ENCODE measurements around the gene PTPRN2.

The PTPRN2 gene

DNA sequence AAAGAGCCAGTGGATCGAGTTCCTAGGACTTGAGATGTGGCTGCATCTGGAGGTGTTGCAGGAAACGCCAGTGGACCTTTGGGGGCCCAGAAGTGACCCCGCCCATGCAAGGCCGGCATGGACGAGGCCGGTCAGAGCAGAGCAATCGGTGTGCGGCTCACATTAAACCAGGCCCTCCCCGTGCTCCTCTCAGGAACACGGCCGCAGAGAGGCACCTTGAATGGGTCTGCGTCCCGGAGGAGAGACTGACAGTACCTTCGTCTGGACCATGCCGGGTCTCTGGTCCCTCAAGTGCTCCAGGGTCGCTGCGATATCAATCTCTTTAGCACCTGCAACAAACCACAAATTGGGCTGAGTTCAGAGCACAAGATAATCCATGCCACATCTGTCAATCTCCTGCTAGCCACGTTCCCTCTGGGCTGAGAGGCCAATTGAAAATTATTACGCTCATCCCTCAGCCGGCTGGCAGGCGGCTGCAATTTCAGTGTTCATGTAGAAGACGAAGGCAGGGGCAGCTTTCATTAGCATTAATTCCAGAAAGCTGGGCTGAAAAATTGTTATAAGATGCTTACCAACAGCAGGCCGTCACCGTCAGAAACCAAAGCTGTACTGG, 1038.8 kb downstream of the PTPRN2 start:
- no peak for DNase-seq (ENCODE audit: low read depth)

DNA sequence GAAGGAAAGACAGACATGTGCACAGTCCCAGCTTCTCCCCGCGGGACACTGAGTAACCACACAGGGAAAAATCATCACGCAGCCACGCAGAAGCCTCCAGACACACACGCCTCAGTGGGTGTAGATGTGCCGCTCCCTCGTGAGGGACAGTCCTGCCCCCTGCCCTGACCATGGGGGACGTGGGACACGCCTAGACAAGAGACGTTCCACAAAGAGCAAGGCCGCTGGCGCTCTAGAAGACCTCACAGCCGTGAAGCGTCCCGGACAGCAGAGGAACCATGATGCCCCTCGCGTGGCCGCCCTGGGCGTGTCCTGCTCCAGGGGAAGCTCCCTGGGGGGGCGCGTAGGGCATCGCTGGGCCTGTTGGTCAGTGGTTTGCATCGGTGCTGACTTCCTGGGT, 1040.0 kb downstream of the PTPRN2 start:
- DNase-seq (ENCODE audit: low read depth): no peak

DNA sequence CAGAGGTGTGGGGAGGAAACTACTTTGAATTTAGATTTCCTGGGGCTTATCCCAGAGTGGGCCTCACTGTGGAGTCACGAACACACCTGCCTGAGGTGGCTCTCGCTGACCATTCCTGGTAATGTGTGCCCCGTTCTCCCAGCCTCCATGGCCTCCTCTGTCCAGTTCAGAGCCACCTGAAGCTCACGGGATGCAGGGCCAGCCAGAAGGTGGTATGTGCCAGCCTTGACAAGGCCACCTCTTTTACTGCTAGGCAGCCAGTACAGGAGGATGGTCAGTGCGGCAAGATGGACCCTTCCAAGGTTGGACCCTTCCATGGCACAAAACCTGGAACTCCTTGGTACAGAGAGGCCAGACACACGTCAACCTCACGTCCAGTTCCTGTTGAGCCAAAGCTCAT, 1040.5 kb downstream of the PTPRN2 start:
- DNase-seq (ENCODE audit: low read depth): no peak

DNA sequence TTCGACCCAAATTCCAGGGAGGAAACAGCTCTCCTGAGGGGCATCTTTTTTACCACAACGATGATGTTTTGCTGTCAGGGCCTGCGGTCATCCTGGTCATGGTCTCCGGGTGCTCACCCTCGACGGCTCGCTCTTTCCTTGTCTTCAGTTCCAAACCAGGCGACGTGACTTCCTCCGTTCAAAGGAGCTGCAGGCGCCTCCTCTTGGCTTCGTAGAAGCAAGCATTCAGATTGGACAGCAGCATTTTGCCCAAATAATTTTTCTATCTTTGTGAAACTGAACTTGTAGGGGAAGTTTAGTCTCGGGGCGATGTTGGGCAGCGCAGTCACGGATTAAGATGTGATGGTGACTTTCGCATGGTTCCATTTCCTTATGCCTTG, 1042.0 kb downstream of the PTPRN2 start:
- no peak for DNase-seq (ENCODE audit: low read depth)

DNA sequence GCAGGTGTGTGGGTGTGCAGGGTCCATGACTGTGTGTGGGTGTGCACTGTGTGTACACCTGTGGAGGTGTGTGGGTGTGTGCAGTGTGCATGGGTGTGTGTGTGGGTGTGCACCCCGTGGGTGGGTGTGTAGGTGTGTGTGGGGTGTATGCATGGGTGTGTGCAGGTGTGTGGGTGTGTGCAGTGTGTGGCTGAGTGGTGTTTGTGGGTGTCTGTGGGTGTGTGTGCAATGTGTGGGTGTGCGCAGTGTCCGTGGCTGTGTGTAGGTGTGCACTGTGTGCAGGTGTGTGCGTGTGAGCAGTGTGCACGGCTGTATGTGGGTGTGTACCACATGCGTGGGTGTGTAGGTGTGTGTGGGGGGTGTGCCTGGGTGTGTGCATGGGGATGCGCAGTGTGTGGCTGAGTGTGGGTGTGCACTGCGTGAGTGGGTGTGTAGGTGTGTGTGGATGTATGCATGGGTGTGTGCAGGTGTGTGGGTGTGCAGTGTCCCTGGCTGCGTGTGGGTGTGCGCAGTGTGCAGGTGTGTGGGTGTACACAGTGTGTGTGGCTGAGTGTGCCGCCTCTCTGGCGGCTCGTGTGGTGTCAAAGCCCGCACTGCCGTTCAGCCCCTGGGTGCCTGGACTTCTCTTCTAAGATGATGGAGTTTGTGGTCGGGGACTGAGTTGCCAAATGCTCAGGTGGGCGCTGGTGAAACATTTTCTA, 1042.5 kb downstream of the PTPRN2 start:
- DNase-seq (ENCODE audit: low read depth): no peak

DNA sequence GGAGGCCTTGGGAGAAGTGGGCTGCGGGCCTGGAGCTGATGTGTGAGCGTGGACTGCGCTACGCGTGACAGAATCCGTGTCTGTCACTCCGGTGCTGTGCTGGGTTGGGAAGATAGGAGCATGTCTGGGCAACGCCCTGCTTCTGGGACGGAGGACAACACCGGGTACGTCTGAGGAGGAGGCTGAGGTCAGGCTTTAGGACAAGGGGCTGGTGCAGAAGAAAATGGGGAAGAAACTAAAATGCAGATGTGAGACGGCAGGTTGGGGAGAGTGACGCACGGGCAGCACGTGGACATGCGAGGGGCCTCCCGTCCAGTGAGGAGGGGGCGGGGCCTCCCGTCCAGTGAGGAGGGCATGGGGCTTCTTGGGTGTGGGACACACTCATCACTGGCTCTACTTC, 1043.4 kb downstream of the PTPRN2 start:
- DNase-seq (ENCODE audit: low read depth): no peak

DNA sequence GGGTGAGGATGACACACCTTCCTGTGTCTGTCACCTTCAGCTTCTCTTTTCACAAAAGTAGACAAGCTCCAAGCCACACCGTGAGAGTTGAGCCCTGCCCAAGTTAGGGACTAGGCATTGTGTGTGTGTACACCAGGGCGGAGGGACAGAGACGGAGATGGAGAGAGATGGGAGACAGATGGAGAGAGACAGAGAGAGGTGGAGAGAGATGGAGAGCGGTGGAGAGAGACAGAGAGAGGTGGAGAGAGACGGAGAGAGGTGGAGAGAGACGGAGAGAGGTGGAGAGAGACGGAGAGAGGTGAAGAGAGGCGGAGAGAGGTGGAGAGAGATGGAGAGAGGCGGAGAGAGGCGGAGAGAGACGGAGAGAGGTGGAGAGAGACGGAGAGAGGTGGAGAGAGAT, 1043.8 kb downstream of the PTPRN2 start:
- DNase-seq (ENCODE audit: low read depth): no peak

DNA sequence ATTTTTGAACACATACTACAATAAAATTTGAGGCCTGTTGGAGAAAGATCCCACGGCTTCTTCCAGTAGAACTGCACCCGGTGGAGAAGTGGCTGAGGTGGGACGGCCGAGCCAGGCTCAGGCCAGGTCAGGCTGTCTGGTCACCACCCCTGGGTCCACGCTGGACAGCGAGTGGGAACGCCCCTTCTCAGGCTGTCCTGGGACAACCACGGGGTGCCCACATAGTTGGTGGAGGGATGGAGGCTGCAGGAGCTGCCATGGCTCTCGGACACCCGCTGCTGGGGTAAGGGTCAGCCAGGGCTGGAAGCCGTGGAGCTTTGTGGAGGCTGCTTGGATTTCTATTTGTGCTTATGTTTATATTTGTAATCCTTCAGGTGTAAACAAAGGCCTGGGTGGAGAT, 1044.3 kb downstream of the PTPRN2 start:
- no peak for DNase-seq (ENCODE audit: low read depth)

DNA sequence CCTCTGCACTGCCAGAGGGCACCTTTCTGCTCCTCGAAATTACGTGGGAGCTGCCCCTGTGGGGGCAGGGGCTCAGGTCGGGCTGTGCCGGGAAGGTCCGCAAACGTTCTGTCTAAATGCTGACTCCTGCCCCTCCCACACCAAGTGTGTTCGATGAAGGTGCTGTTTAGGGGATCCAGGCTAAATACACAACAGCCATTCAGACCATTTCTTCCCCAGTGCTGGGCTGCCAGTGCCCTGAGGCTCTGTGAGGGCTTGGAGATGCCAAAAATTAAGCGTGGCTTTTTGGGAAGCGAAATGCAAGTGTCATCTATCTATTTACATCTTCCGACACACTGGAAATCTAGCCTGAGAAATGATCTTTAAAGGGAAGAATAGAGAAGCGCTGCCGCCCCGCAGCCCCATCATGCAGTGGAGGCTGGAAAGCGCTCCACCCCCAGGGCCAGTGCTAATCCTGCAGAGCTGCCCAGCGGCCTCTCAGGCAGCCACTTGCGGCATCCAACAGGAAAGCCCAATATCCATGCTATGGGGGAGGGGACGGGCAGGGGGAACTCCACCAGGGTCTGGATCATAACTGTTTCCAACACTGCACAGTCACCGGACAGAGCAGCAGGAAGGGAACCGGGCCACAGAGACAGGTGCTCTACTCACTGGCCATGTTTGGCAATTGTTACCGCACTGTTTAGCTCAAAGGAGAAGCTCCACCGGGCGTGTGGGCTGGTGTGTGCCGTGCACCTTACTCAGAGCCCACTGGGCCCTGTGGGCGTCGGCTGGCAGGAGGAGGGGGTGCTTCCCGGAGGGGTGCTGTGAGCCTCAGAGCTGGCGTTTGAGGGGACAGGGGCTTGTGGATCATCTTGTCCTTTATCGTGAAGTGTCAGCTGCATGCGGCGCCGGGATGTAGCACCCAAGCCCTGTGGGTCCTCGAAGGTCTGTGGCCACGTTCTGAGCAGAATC, 1045.3 kb downstream of the PTPRN2 start:
- DNase-seq (ENCODE audit: low read depth): no peak

DNA sequence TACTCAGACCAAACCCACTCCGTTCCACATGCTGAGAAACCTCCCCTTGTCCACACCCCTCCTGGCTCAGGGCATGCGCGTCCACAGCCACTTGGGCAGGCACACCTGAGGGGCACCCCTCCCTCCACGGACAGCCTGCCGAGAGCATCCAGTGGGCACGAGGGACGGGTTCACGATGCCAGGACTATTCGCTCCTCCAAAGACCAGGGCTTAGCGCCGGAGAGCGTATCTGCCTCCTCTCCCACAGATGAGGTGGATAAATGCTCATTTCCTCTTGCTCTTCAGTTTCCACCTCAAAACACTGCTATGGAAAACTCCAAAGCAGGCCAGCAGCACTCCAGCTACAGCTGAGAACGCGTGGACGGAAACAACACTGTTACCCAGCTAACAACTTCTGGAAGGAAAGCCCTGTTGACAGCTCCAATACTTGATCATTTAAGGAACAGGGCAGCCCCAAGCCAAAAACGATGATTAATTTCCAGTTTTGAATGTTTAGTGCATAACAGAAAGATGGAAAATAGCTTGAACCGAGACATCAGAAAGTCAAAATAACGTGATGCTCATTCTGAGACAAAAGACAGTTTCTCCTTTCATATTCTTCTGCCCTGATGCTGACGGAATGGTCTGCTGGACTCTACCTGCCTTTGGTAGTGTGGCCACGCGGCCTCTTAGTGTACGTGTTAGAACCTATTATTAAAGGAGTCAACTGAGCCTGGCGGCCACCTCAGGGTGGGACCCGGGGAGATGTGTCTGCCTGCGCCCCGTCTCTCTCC, 1046.1 kb downstream of the PTPRN2 start:
- no peak for DNase-seq (ENCODE audit: low read depth)

DNA sequence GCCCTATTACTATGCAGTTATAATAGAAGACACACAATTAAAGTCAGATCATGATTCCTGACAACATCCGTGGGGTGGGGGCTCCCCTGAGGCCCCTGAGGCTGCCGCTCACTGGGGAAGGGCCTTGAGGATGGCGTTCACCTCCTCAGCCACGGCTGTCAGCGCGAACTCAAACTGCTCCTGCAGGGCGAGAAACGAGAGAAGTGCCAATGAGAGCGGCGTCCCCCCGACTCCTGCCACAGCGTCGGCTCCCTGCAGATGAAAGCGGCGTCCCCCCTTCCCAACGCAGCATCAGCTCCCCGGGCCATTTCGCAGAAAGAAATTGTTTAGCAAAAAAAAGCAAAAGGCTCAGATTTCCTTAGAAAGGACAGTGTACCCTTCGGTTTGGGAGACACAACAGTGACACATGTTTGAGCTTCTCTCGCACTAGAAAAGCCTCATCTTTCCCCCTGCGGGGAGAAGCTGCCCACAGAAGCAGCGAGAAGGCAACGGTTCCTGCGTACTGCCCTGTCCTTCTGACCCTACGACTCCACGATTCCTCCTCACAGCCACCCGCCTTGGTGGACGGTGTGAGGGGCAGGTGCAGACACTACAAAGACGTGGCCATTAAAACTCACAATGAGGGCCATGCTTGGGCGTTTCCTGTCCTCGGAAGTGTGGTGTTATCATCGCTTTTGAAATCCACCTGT, 1046.9 kb downstream of the PTPRN2 start:
- no peak for DNase-seq (ENCODE audit: low read depth)

DNA sequence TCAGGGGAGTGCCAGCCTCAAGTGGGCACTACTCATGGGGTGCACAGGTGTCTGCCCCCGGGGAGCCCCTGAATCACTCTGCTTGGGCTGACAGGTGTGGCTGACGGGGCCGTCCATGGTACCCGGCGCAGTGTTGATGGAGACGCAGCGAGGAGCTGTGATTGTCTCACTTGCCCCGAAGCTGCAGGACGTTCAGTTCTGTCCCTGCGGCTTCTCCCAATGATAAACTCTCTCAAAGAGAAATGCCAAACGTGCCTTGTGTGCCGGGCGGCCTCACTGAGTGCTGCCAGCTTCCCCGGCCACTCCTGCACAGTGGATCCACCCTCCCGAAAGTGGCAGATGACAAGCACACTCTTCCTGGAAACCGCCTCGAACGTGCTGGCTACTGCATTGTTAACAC, 1047.6 kb downstream of the PTPRN2 start:
- no peak for DNase-seq (ENCODE audit: low read depth)

DNA sequence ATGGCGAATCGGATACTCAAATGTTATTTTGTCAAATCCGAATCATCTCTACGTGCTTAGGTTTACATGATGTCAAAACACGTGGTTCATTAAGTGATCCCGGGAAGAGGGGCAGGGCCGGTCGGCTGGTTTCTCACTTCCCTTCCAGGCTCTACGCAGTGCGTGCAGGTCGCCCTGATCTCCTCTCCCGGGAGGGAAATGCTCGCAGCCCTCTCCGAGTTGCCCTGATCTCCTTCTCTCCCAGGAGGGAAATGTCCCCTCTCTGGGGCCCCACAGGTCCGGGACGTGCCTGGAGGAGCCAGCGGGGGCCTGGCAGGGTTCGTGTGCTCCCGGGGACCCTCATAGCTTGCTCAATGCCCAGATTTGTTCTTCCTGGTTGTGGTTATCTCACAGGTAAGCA, 1048.1 kb downstream of the PTPRN2 start:
- no peak for DNase-seq (ENCODE audit: low read depth)

DNA sequence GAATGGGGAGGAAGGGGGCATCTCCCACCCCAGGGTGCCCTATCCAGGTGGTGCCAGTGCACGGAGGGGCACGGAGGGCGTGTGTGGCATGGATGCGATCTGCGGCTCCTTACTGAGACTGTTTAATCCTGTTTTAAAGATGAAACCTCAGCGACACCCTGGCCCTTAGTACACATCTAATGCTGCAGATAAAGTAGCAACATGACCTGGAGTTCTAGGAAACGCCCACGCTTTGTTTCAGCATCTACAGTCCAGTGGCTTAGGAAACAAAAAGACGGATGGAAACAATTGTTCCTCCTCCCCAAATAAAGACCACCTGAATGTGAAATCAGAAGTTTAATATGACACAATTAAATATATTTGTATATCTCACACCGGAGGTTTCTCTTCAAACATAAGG, 1048.9 kb downstream of the PTPRN2 start:
- DNase-seq (ENCODE audit: low read depth): no peak

DNA sequence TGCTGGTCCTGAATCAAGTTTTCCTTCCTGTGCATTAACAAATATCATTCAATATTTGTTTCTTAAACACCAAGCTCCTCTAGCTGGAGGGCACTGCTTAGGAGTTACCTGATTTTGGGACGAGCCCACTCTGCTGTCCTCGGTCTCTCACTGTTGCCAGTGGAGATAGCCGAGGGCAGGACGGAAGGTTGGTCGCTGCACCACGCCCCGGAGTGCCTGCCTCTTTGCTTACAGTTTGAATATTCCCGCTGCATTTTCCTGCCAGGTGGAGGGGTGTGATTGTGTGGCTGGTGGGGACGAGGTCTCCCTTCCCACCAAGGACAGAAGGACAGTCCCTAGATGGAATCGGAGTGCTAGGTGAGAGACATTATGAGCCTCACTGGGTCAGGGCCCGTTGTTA, 1049.3 kb downstream of the PTPRN2 start:
- no peak for DNase-seq (ENCODE audit: low read depth)

DNA sequence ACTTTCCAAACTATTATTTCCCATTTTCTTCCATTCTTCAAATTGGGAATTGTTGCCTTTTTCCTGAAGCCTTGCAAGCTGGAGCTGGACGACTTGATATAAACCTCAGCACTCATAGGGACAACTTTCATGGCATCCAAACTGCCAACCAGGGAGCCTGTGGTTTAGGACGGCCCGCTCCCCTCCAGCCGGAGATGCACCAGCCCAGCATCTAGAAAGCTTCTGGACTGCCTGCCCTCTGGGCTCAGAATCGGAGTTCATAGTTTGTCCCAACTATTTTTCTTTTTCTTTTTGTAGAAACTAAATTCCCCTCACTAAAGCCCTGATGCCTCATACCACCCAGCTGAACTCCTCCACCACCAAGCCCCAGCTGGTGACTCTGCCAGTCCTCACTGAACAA, 1050.6 kb downstream of the PTPRN2 start:
- no peak for DNase-seq (ENCODE audit: low read depth)

DNA sequence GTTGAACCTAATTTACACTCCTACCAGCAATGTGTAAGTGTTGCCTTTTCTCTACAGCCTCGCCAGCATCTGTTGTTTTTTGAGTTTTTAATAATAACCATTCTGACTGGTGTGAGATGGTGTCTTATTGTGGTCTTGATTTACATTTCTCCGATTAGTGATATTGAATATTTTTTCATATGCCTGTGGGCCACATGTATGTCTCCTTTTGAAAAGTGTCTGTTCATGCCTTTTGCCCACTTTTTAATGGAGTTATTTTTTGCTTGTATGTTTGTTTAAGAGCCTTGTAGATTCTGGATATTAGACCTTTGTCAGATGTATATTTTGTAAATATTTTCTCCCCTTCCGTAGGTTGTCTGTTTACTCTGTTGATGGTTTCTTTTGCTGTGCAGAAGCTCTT, 1055.6 kb downstream of the PTPRN2 start:
- DNase-seq (ENCODE audit: low read depth): no peak

DNA sequence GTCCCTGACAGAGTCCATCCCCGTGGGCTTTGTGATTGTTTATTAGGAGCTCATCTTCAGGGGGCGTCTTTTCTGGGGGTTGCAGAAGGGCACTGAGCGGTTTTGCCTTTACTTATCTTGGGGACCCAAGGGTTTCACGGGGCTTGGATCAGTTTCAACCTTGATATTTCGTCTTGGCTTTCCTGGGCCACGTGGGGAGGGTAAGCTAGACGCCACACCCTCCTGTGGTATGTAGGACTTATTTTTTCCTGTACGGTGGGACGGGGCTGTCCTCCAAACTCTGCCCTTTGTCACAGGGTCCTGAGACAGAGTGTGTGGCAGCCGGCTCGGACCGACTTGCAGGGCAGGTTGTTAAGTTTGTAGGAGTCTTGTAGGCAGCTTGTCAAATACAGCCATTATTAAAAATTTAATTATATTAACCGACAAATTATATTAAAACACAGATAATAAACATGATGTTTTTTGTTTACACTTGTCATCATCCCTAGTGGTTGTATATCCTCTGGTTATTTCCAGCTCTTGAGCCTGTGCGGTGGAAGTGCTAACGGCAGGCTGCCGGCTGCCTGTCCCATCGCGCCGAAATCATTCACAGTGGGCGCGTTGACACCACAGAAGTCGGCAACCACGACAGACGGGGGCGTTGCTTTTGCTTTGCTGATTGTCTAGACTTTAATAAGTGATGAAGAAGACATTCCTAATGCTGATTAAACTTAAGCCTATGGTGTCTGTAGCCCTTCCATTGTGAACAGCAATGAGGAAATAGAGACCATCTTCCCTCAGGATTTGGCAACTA, 1057.7 kb downstream of the PTPRN2 start:
- no peak for DNase-seq (ENCODE audit: low read depth)

DNA sequence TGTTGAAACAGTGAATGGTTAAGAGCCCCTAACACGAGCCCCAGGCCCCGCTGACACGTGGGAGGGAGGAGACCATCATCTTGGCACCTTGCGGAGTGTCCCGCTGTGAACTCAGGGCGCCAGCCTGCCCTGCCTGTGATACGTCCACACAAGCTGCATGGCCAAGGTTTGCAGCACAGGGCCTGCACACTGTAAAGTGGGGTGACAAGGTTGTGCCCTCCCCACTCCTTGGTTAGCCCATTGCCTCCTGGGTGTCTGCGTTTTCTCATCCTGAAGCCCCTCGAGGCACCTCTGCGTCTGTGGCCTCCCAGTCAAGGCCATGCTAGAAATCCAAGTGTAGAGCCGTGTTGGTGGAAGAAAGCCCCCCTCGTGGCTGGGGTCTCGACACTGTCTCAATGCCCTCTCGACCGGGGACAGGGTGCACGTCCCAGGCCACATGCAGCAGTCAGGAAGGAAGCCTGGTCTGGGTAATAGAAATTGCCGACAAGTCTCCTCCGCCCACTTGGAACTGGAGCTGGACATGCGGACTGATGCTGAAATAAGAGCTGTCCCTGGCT, 1058.8 kb downstream of the PTPRN2 start:
- no peak for DNase-seq (ENCODE audit: low read depth)

DNA sequence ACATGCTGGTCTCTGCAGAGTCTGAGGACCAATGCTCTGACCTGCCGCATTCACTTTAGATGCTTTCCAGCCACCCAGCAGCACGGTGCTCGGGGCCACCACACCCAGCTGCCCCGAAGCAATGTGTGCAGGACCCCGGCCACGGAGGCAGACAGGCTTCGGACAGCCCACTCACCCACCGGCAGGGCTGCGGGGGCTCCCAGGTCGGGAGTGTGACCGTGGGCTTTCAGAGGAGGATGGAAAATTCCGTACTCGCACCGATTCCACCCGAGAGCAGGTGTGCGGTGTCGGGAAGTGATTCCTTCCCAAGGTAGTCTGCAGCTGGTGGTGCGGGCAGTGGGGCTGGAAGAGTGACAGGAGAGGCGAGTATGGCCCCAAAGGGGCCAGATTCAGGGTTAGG, 1059.9 kb downstream of the PTPRN2 start:
- DNase-seq (ENCODE audit: low read depth): no peak

Data from stimulated activated CD4-positive, alpha-beta T cell treated with anti-CD3 and anti-CD28 coated beads, Interleukin-2, amount 100 ng/mL, for 4 hours (primary cell).